IgD-negative memory B cell (primary cell): Measurements from ENCODE around the gene ADGRB2. TPM values are rescaled to one million over a fixed set of nuclear protein-coding genes. Genes with fewer than 3 reads are reported as not detected.

Source experiments
- H3K27ac Mint-ChIP-seq, 3 donors: one replicate each; pipeline ENCODE4 v1.8.0; 2020 to 2022; ENCODE audit warnings: mild to moderate bottlenecking in 3 of 3, mixed read lengths in 3 of 3, moderate library complexity in 1 of 3
- H3K27me3 Mint-ChIP-seq: one replicate; pipeline ENCODE4 v1.8.0; 2021; ENCODE audit warnings: mixed read lengths
- H3K36me3 Mint-ChIP-seq: one replicate; pipeline ENCODE4 v1.8.0; 2020; ENCODE audit warnings: mild to moderate bottlenecking, mixed read lengths
- H3K4me1 Mint-ChIP-seq, 3 donors: one replicate each; pipeline ENCODE4 v1.8.0; 2020 to 2022; ENCODE audit warnings: mixed read lengths in 3 of 3, mild to moderate bottlenecking in 1 of 3
- H3K4me3 Mint-ChIP-seq, 4 donors: one replicate each; pipeline ENCODE4 v1.8.0; 2020 to 2022; ENCODE audit warnings: mild to moderate bottlenecking in 4 of 4, mixed read lengths in 4 of 4, moderate library complexity in 3 of 4
- H3K9me3 Mint-ChIP-seq, 3 donors: one replicate each; pipeline ENCODE4 v1.8.0; 2020 to 2021; ENCODE audit warnings: mixed read lengths in 3 of 3, mild to moderate bottlenecking in 1 of 3
- polyA plus RNA-seq: library from polyadenylated mRNA; unstranded; fragments of 300-500 nt; fragmentation: Illumina TruSeq; gene quantifications from one replicate; pipeline ENCODE4 v1.2.3, GENCODE V29; 2021

The ADGRB2 gene
- polyA plus RNA-seq, 1 donor from 2014 or later = 0.97 TPM

- Mint-ChIP-seq H3K4me1 (peaks cover 0 to 2% (median 0%) of the 10 kb centered on the region in 3 donors), H3K27me3 (peaks cover 5% of the 10 kb centered on the region), H3K27ac (no peak overlapping the region), H3K9me3 (no peaks in the 10 kb centered on the region), H3K4me3 (no peak overlapping the region), H3K36me3 (no peaks in the 10 kb centered on the region)
Observed at GRCh38 chr1:31679676-31680230, 84.4 kb downstream of the ADGRB2 start.

DNA sequence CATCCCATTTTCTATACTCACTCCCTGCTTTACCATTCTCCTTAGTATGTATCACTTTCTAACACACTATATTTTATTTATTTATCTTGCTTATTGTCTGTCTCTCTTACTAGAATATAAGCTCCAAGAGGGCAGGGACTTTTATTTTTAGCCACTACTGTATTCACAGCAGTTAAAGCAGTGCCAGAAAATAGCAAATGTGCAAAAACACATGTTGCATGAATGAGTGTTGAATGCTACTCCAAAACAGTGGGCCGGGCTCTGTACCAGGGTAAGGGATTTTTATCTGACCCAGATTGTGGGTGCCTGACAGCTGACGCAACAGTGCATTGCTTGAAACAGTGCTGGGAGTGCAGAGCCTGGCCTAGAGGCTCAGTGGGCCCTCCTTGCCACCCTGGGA, 85.0 kb downstream of the ADGRB2 start:
- H3K27me3 Mint-ChIP-seq = peaks cover 4% of the 10 kb centered on the region
- no peaks in the 10 kb centered on the region for H3K36me3 Mint-ChIP-seq
- H3K4me1 Mint-ChIP-seq = peaks cover 0 to 2% (median 0%) of the 10 kb centered on the region in 3 donors
- no peaks in the 10 kb centered on the region for H3K9me3 Mint-ChIP-seq
- H3K4me3 Mint-ChIP-seq = no peak overlapping the region
- no peak overlapping the region for H3K27ac Mint-ChIP-seq

GRCh38 chr1:31678681-31679080, 85.5 kb downstream of the ADGRB2 start:
- Mint-ChIP-seq H3K4me3 (no peak overlapping the region), H3K9me3 (no peaks in the 10 kb centered on the region), H3K27ac (no peak overlapping the region), H3K27me3 (peaks cover 4% of the 10 kb centered on the region), H3K4me1 (peaks cover 0 to 2% (median 0%) of the 10 kb centered on the region in 3 donors), H3K36me3 (no peaks in the 10 kb centered on the region)

GRCh38 chr1:31677949-31678348, 86.2 kb downstream of the ADGRB2 start:
- Mint-ChIP-seq H3K27me3 (peaks cover 4% of the 10 kb centered on the region), H3K9me3 (no peaks in the 10 kb centered on the region), H3K27ac (no peak overlapping the region), H3K36me3 (no peaks in the 10 kb centered on the region), H3K4me3 (no peak overlapping the region), H3K4me1 (peaks cover 0 to 2% (median 0%) of the 10 kb centered on the region in 3 donors)

DNA sequence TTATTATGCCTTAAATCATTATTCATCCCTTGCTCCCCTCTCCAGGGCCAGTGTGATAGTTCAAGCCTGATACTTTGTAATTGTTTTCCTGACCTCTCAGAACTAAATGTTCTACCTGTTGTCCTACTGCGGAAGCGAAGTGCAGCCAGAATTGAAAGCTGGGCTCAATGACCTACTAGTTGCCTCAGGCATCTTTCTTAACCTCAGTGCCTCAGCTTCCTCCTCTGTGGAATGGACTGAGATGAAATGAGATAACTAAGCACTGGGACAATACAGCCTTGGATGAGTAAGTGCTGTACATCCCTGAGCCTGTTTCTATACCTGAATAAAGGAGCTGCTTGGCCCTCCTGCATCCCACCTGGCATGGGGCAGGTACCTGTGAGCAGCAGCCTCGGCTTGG, 86.7 kb downstream of the ADGRB2 start:
- H3K9me3 Mint-ChIP-seq = no peaks in the 10 kb centered on the region

More for the DNA sequence above, 86.7 kb downstream of the ADGRB2 start:
- H3K27me3 Mint-ChIP-seq = peaks cover 4% of the 10 kb centered on the region
- H3K4me3 Mint-ChIP-seq = no peak overlapping the region
- H3K27ac Mint-ChIP-seq = no peak overlapping the region
- no peaks in the 10 kb centered on the region for H3K36me3 Mint-ChIP-seq
- H3K4me1 Mint-ChIP-seq = peaks cover 0 to 2% (median 0%) of the 10 kb centered on the region in 3 donors

Other genes with a start within 250 kb of the ADGRB2 start
- gene TINAGL1, start 187.8 kb downstream of the ADGRB2 start, polyA plus RNA-seq = not detected
- not detected for gene HCRTR1, start 146.7 kb downstream of the ADGRB2 start, polyA plus RNA-seq
- 79.2 TPM for gene PEF1, start 119.5 kb downstream of the ADGRB2 start, polyA plus RNA-seq
- not detected for gene COL16A1, start 60.3 kb downstream of the ADGRB2 start, polyA plus RNA-seq
- gene SPOCD1, start 51.7 kb upstream of the ADGRB2 start, polyA plus RNA-seq = not detected
- 216 TPM for gene PTP4A2, start 174.0 kb upstream of the ADGRB2 start, polyA plus RNA-seq
- 123 TPM for gene KHDRBS1, start 249.5 kb upstream of the ADGRB2 start, polyA plus RNA-seq